GM12875 (cell line): Measurements from ENCODE around the gene CLEC10A.

Experiments used
- H3K4me3 ChIP-seq: one replicate; pipeline ENCODE4 v1.5.1; 2011; ENCODE audit warnings: low read depth, low read length, control low read depth
- CTCF ChIP-seq: IDR thresholded peaks from 2 replicates; pipeline ENCODE4 v1.5.1; 2011; ENCODE audit warnings: low read depth, mild to moderate bottlenecking, control low read depth, inconsistent platforms, low read length, moderate library complexity, borderline replicate concordance; ENCODE audit not compliant: insufficient read depth

CLEC10A gene

DNA sequence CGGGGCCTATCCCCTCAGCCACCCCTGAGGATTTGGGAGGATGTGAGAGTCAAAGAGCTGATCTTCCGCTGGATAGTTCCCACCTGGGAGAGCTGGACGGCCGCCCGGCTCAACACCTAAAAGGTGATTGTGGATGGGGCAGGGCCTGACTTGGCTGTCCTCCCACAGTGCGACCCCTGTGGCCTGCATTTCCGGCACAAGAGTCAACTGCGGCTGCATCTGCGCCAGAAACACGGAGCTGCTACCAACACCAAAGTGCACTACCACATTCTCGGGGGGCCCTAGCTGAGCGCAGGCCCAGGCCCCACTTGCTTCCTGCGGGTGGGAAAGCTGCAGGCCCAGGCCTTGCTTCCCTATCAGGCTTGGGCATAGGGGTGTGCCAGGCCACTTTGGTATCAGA, 52.7 kb downstream of the CLEC10A start:
- no peak for TF ChIP-seq CTCF
- H3K4me3 ChIP-seq = no peak overlapping the region

- no peak for TF ChIP-seq CTCF
- no peak overlapping the region for H3K4me3 ChIP-seq
Observed at GRCh38 chr17:7026471-7027115, 53.5 kb downstream of the CLEC10A start.

- no peak overlapping the region for H3K4me3 ChIP-seq
Observed at GRCh38 chr17:7025245-7025644, 54.8 kb downstream of the CLEC10A start.

More at GRCh38 chr17:7025245-7025644, 54.8 kb downstream of the CLEC10A start:
- TF ChIP-seq CTCF = no peak
